Neural crest cell (in vitro differentiated cells): ENCODE data around the gene PSENEN. TPM values are rescaled to one million over a fixed set of nuclear protein-coding genes. Genes with fewer than 3 reads are reported as not detected.
"Not testable (repeated sequence)": the region's sequence is repeated elsewhere in the genome, so short reads cannot be mapped to it uniquely, and the experiment has no call there.

Experiments
- DNase-seq: peaks from one replicate; pipeline ENCODE4 v3.0.0; 2021; ENCODE audit warnings: low read depth, mixed read lengths, low spot score
- H3K27ac Mint-ChIP-seq: one replicate; pipeline ENCODE4 v1.8.0; 2021; ENCODE audit warnings: mild to moderate bottlenecking, mixed read lengths; ENCODE audit not compliant: unreplicated experiment
- H3K27me3 Mint-ChIP-seq: 2 replicates; pipeline ENCODE4 v1.8.0; 2021; ENCODE audit warnings: low read depth, mild to moderate bottlenecking, mixed read lengths
- H3K36me3 Mint-ChIP-seq: 2 replicates; pipeline ENCODE4 v1.8.0; 2021; ENCODE audit warnings: low read depth, mild to moderate bottlenecking, mixed read lengths
- H3K4me1 Mint-ChIP-seq: 2 replicates; pipeline ENCODE4 v1.8.0; 2021; ENCODE audit warnings: mixed read lengths
- H3K4me3 Mint-ChIP-seq: one replicate; pipeline ENCODE4 v1.8.0; 2021; ENCODE audit warnings: mild to moderate bottlenecking, mixed read lengths
- H3K9me3 Mint-ChIP-seq: 2 replicates; pipeline ENCODE4 v1.8.0; 2021; ENCODE audit warnings: mixed read lengths
- total RNA-seq: library from RNA; stranded (reverse); gene quantifications from 2 replicates; pipeline ENCODE4 v1.2.1, GENCODE V29; 2021
- TF ChIP-seq, protein P1 (sequence below): fragments of 200-600 bp; sonication (generic); conservative IDR thresholded peaks from 2 replicates; pipeline ENCODE4 v1.5.0; 2021; ENCODE audit warnings: antibody characterized with exemption, mild to moderate bottlenecking

The PSENEN gene
- total RNA-seq, 1 donor from 2014 or later, result 67.3 TPM

DNA sequence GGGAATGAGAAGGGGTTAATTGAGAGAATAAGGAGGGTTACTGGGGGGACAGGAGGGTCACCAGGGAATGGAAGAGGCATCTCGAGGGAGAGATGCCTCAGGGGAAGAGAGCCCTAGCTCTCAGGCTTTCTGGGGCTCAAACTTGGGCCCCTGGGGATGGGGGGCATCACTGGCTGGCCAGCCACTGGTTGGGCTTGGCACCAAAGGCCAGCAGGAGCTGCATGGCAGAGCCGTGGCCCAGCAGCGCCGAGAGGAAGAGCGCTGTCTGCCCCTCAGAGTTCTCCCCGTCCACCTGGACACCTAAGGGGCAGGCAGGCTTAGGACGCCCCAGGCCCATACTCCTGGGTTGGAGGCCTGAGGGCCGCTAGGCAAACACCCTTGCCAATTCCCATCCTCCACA lies 47.4 kb downstream of the PSENEN start:
- peaks cover 32% of the 10 kb centered on the region for H3K27me3 Mint-ChIP-seq
- DNase-seq, result no peak
- TF ChIP-seq, protein P1, sequence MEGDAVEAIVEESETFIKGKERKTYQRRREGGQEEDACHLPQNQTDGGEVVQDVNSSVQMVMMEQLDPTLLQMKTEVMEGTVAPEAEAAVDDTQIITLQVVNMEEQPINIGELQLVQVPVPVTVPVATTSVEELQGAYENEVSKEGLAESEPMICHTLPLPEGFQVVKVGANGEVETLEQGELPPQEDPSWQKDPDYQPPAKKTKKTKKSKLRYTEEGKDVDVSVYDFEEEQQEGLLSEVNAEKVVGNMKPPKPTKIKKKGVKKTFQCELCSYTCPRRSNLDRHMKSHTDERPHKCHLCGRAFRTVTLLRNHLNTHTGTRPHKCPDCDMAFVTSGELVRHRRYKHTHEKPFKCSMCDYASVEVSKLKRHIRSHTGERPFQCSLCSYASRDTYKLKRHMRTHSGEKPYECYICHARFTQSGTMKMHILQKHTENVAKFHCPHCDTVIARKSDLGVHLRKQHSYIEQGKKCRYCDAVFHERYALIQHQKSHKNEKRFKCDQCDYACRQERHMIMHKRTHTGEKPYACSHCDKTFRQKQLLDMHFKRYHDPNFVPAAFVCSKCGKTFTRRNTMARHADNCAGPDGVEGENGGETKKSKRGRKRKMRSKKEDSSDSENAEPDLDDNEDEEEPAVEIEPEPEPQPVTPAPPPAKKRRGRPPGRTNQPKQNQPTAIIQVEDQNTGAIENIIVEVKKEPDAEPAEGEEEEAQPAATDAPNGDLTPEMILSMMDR, result no peak
- no peaks in the 10 kb centered on the region for H3K4me1 Mint-ChIP-seq
- H3K4me3 Mint-ChIP-seq, result peak overlapping the region; percentile 23
- no peaks in the 10 kb centered on the region for H3K9me3 Mint-ChIP-seq
- no peaks in the 10 kb centered on the region for H3K36me3 Mint-ChIP-seq
- no peak overlapping the region for H3K27ac Mint-ChIP-seq

DNA sequence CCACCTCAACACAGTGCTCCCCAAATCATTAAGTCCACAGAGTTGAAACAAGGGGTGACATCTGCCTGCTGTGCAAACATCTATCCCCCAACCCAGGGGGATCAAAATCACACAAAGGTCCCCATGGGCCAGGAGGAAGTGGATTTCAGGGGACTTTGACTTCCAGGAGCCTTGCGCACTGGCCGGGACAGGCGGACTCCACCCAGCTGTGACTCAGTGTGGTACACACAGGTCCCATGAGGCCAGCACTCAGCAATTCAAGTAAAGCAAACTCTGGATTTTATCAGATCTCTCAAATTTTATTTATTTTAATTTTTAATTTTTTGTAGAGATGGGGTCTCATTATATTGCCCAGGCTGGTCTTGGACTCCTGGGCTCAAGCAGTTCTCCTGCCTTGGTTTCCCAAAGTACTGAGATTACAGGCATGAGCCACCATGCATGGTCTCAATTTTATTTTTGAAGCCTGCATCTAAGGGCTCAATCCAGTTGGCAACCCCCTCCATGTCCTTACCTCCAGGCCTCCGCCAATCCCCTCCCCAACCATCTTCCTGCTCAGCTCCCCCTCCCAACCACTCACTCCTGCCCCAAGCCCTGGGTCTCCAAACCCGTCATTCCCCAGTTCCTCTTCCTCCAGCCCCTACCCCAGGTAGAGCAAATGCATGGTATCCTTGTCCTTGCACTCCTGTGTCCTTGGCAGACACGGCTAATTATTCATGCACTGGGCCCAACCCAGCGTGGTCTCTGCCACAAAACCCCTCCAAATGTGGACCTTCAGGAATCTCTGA lies 48.1 kb downstream of the PSENEN start:
- TF ChIP-seq, protein P1, result no peak
- DNase-seq, result no peak
- no peak overlapping the region for H3K27ac Mint-ChIP-seq

GRCh38 chr19:35795564-35795963 lies 50.1 kb downstream of the PSENEN start:
- not testable (repeated sequence) for H3K4me3 Mint-ChIP-seq, H3K4me1 Mint-ChIP-seq, DNase-seq, H3K27ac Mint-ChIP-seq, H3K36me3 Mint-ChIP-seq, H3K9me3 Mint-ChIP-seq
- H3K27me3 Mint-ChIP-seq, result peaks cover 40% of the 10 kb centered on the region

More for the DNA sequence above, 48.1 kb downstream of the PSENEN start:
- no peaks in the 10 kb centered on the region for H3K4me1 Mint-ChIP-seq
- H3K27me3 Mint-ChIP-seq, result peaks cover 36% of the 10 kb centered on the region
- no peak overlapping the region for H3K4me3 Mint-ChIP-seq
- no peaks in the 10 kb centered on the region for H3K9me3 Mint-ChIP-seq
- H3K36me3 Mint-ChIP-seq, result no peaks in the 10 kb centered on the region

Other genes starting within 250 kb of the PSENEN start
- not detected in 2 replicates for gene DMKN, start 232.0 kb upstream of the PSENEN start, total RNA-seq
- gene SBSN, start 217.3 kb upstream of the PSENEN start, total RNA-seq, result 0.20 and 0.21 TPM in 2 replicates
- not detected in 2 replicates for gene GAPDHS, start 212.2 kb upstream of the PSENEN start, total RNA-seq
- 95.1 and 105 TPM in 2 replicates for gene TMEM147, start 200.0 kb upstream of the PSENEN start, total RNA-seq
- gene ATP4A, start 182.0 kb upstream of the PSENEN start, total RNA-seq, result not detected in 2 replicates
- not detected in 2 replicates for gene PMIS2, start 159.5 kb upstream of the PSENEN start, total RNA-seq
- gene HAUS5, start 132.9 kb upstream of the PSENEN start, total RNA-seq, result 52.8 and 55.9 TPM in 2 replicates
- gene RBM42, start 116.6 kb upstream of the PSENEN start, total RNA-seq, result 88.1 and 96.8 TPM in 2 replicates
- 1.7 and 1.8 TPM in 2 replicates for gene ETV2, start 103.9 kb upstream of the PSENEN start, total RNA-seq
- gene COX6B1, start 97.3 kb upstream of the PSENEN start, total RNA-seq, result 329 and 339 TPM in 2 replicates
- gene UPK1A, start 79.1 kb upstream of the PSENEN start, total RNA-seq, result not detected in 2 replicates
- gene ZBTB32, start 41.1 kb upstream of the PSENEN start, total RNA-seq, result not detected in 2 replicates
- gene KMT2B, start 27.6 kb upstream of the PSENEN start, total RNA-seq, result 60.1 and 64.2 TPM in 2 replicates
- gene IGFLR1, start 3.2 kb upstream of the PSENEN start, total RNA-seq, result 4.2 and 6.3 TPM in 2 replicates
- 19.4 and 21.6 TPM in 2 replicates for gene U2AF1L4, start 233 bp upstream of the PSENEN start, total RNA-seq
- gene LIN37, start 2.9 kb downstream of the PSENEN start, total RNA-seq, result 7.5 and 12.5 TPM in 2 replicates
- gene HSPB6, start 11.4 kb downstream of the PSENEN start, total RNA-seq, result 0.37 and 0.64 TPM in 2 replicates
- gene PROSER3, start 12.5 kb downstream of the PSENEN start, total RNA-seq, result 63.4 and 64.0 TPM in 2 replicates
- gene ARHGAP33, start 29.9 kb downstream of the PSENEN start, total RNA-seq, result 109 and 110 TPM in 2 replicates
- gene PRODH2, start 67.2 kb downstream of the PSENEN start, total RNA-seq, result not detected in 2 replicates
- not detected in 2 replicates for gene NPHS1, start 106.9 kb downstream of the PSENEN start, total RNA-seq
- 4.5 and 5.2 TPM in 2 replicates for gene KIRREL2, start 111.3 kb downstream of the PSENEN start, total RNA-seq
- 140 and 143 TPM in 2 replicates for gene APLP1, start 122.9 kb downstream of the PSENEN start, total RNA-seq
- gene NFKBID, start 154.9 kb downstream of the PSENEN start, total RNA-seq, result 6.4 and 8.0 TPM in 2 replicates
- gene HCST, start 156.9 kb downstream of the PSENEN start, total RNA-seq, result not detected in 2 replicates
- gene TYROBP, start 162.6 kb downstream of the PSENEN start, total RNA-seq, result not detected in 2 replicates
- gene LRFN3, start 190.7 kb downstream of the PSENEN start, total RNA-seq, result 33.9 and 36.0 TPM in 2 replicates
- gene SDHAF1, start 249.5 kb downstream of the PSENEN start, total RNA-seq, result 16.8 and 17.5 TPM in 2 replicates